Activated naive CD4-positive, alpha-beta T cell treated with anti-CD3 and anti-CD28 coated beads, Interleukin-2, amount 50 U/mL, for 72 hours (primary cell): Measurements from ENCODE around the gene ERLEC1. TPM values are rescaled to one million over a fixed set of nuclear protein-coding genes. Genes with fewer than 3 reads are reported as not detected.
"Not testable (repeated sequence)": the region's sequence is repeated elsewhere in the genome, so short reads cannot be mapped to it uniquely, and the experiment has no call there.

ENCODE experiments used
- ATAC-seq, 2 donors: fragments of 150-1000 bp; cut with Tn5 transposase; 2 replicates each; pipeline ENCODE4 v1.10.0; 2021; ENCODE audit warnings: mild to moderate bottlenecking in 2 of 2, moderate library complexity in 2 of 2
- DNase-seq, 2 donors: peaks; one replicate each; pipeline ENCODE4 v3.0.0; 2021 to 2022; ENCODE audit warnings: low spot score in 2 of 2
- H3K27ac Mint-ChIP-seq, 2 donors: one replicate each; pipeline ENCODE4 v1.8.0; 2022; ENCODE audit warnings: mild to moderate bottlenecking in 2 of 2, mixed read lengths in 2 of 2
- H3K36me3 Mint-ChIP-seq, 2 donors: one replicate each; pipeline ENCODE4 v1.8.0; 2022; ENCODE audit warnings: mixed read lengths in 2 of 2
- H3K9me3 Mint-ChIP-seq, 2 donors: one replicate each; pipeline ENCODE4 v1.8.0; 2022; ENCODE audit warnings: mixed read lengths in 2 of 2
- total RNA-seq, 2 donors: library from RNA; stranded (reverse); gene quantifications; one replicate each; pipeline ENCODE4 v1.2.3, GENCODE V29; 2022

ERLEC1 gene
- total RNA-seq, 2 donors from 2014 or later, result 17.7 to 25.4 TPM

GRCh38 chr2:53819634-53820033 is 32.8 kb downstream of the ERLEC1 start:
- Mint-ChIP-seq H3K9me3 (no peaks in the 10 kb centered on the region), H3K27ac (peak overlapping the region in 1 of 2 donors; percentile 68), H3K36me3 (peaks cover 0 to 9% of the 10 kb centered on the region in 2 donors)
- DNase-seq, result no peak
- ATAC-seq, result no peak

- ATAC-seq, result no peak
- Mint-ChIP-seq H3K27ac (no peak overlapping the region), H3K36me3 (peaks cover 0 to 9% of the 10 kb centered on the region in 2 donors), H3K9me3 (no peaks in the 10 kb centered on the region)
- no peak for DNase-seq
These were observed 33.2 kb downstream of the ERLEC1 start for GRCh38 chr2:53820048-53820447.

- DNase-seq, result no peak
- peaks cover 0 to 9% of the 10 kb centered on the region in 2 donors for H3K36me3 Mint-ChIP-seq
- no peak overlapping the region for H3K27ac Mint-ChIP-seq
- H3K9me3 Mint-ChIP-seq, result no peaks in the 10 kb centered on the region
- ATAC-seq, result no peak
These were observed 33.9 kb downstream of the ERLEC1 start for GRCh38 chr2:53820711-53821110.

- no peak for DNase-seq
- H3K9me3 Mint-ChIP-seq, result no peaks in the 10 kb centered on the region
- H3K36me3 Mint-ChIP-seq, result peaks cover 0 to 6% of the 10 kb centered on the region in 2 donors
- peak overlapping the region in 1 of 2 donors; percentile 60 for H3K27ac Mint-ChIP-seq
- no peak for ATAC-seq
These were observed 35.0 kb downstream of the ERLEC1 start for GRCh38 chr2:53821810-53822209.

- not testable (repeated sequence) for H3K9me3 Mint-ChIP-seq, H3K27ac Mint-ChIP-seq, H3K36me3 Mint-ChIP-seq
- ATAC-seq, result peak in 1 of 2 donors; percentile 34
- DNase-seq, result peak in 1 of 2 donors; percentile 8
These were observed 36.8 kb downstream of the ERLEC1 start for GRCh38 chr2:53823639-53824038.

- ATAC-seq (no peak), DNase-seq (no peak)
- peaks cover 0 to 10% of the 10 kb centered on the region in 2 donors for H3K9me3 Mint-ChIP-seq
- no peak overlapping the region for H3K27ac Mint-ChIP-seq
- H3K36me3 Mint-ChIP-seq, result peaks cover 0 to 9% of the 10 kb centered on the region in 2 donors
These were observed 39.2 kb downstream of the ERLEC1 start for GRCh38 chr2:53826030-53826410.

- ATAC-seq (no peak), DNase-seq (no peak)
- H3K27ac Mint-ChIP-seq, result peak overlapping the region in 1 of 2 donors; percentile 51
- peaks cover 0 to 9% of the 10 kb centered on the region in 2 donors for H3K36me3 Mint-ChIP-seq
- H3K9me3 Mint-ChIP-seq, result peaks cover 0 to 10% of the 10 kb centered on the region in 2 donors
These were observed 39.9 kb downstream of the ERLEC1 start for GRCh38 chr2:53826587-53827397.

GRCh38 chr2:53827398-53828175 is 40.7 kb downstream of the ERLEC1 start:
- DNase-seq (no peak), ATAC-seq (no peak)
- Mint-ChIP-seq H3K27ac (peak overlapping the region in 1 of 2 donors; percentile 65), H3K36me3 (peaks cover 0 to 9% of the 10 kb centered on the region in 2 donors), H3K9me3 (peaks cover 0 to 10% of the 10 kb centered on the region in 2 donors)

GRCh38 chr2:53828331-53828730 is 41.5 kb downstream of the ERLEC1 start:
- Mint-ChIP-seq H3K27ac (no peak overlapping the region), H3K36me3 (peaks cover 0 to 9% of the 10 kb centered on the region in 2 donors), H3K9me3 (peaks cover 0 to 10% of the 10 kb centered on the region in 2 donors)
- DNase-seq (no peak), ATAC-seq (no peak)

GRCh38 chr2:53829273-53829979 is 42.6 kb downstream of the ERLEC1 start:
- no peak for DNase-seq
- peaks cover 0 to 10% of the 10 kb centered on the region in 2 donors for H3K9me3 Mint-ChIP-seq
- H3K27ac Mint-ChIP-seq, result no peak overlapping the region
- peaks cover 0 to 9% of the 10 kb centered on the region in 2 donors for H3K36me3 Mint-ChIP-seq
- ATAC-seq, result no peak

- not testable (repeated sequence) for ATAC-seq, H3K36me3 Mint-ChIP-seq, DNase-seq
- Mint-ChIP-seq H3K9me3 (peaks cover 0 to 10% of the 10 kb centered on the region in 2 donors), H3K27ac (peak overlapping the region in 1 of 2 donors; percentile 46)
These were observed 43.1 kb downstream of the ERLEC1 start for GRCh38 chr2:53829980-53830290.

GRCh38 chr2:53840580-53840979 is 53.7 kb downstream of the ERLEC1 start:
- ATAC-seq (no peak), DNase-seq (no peak)
- no peaks in the 10 kb centered on the region for H3K9me3 Mint-ChIP-seq
- H3K27ac Mint-ChIP-seq, result no peak overlapping the region
- H3K36me3 Mint-ChIP-seq, result no peaks in the 10 kb centered on the region

- H3K27ac Mint-ChIP-seq, ATAC-seq, DNase-seq, H3K9me3 Mint-ChIP-seq, H3K36me3 Mint-ChIP-seq: not testable (repeated sequence)
These were observed 54.8 kb downstream of the ERLEC1 start for GRCh38 chr2:53841651-53842050.

GRCh38 chr2:53842891-53843290 is 56.0 kb downstream of the ERLEC1 start:
- Mint-ChIP-seq H3K27ac (no peak overlapping the region), H3K36me3 (no peaks in the 10 kb centered on the region), H3K9me3 (no peaks in the 10 kb centered on the region)
- DNase-seq (no peak), ATAC-seq (no peak)

- Mint-ChIP-seq H3K27ac (no peak overlapping the region), H3K36me3 (no peaks in the 10 kb centered on the region), H3K9me3 (no peaks in the 10 kb centered on the region)
- DNase-seq (no peak), ATAC-seq (no peak)
These were observed 56.8 kb downstream of the ERLEC1 start for GRCh38 chr2:53843595-53843994.

GRCh38 chr2:53848062-53848461 is 61.2 kb downstream of the ERLEC1 start:
- Mint-ChIP-seq H3K9me3 (no peaks in the 10 kb centered on the region), H3K27ac (no peak overlapping the region), H3K36me3 (no peaks in the 10 kb centered on the region)
- ATAC-seq (no peak), DNase-seq (no peak)
